OCI-LY7 (cell line): ENCODE measurements around the gene ZNF723. TPM values are rescaled to one million over a fixed set of nuclear protein-coding genes. Genes with fewer than 3 reads are reported as not detected.

ENCODE experiments used
- BruUV-seq: library from RNA; stranded (reverse); fragments of 400-500 nt; replicated peaks from 2 replicates; lab custom pipeline; 2021; lab: Mats Ljungman, UMichigan
- CTCF ChIA-PET: fragments of 300-600 bp; sonication (Branson Sonifier 250); formaldehyde crosslinking; loops from one replicate; lab custom pipeline; 2022; ENCODE audit warnings: antibody characterized with exemption; ENCODE audit not compliant: unreplicated experiment; lab: Charles Lee
- POLR2A ChIA-PET: fragments of 300-600 bp; sonication (Branson Sonifier 250); formaldehyde crosslinking; loops from one replicate; lab custom pipeline; 2022; ENCODE audit warnings: antibody characterized with exemption; lab: Charles Lee
- DNase-seq: peaks from one replicate; pipeline ENCODE4 v3.0.0-alpha.2; 2015; ENCODE audit warnings: low spot score
- H2AFZ ChIP-seq: fragments of 200-600 bp; sonication (generic), shearing (Covaris generic); 2 replicates; pipeline ENCODE4 v1.6.1; 2014; ENCODE audit warnings: mild to moderate bottlenecking, antibody characterized with exemption, low read length, moderate library complexity
- H3K27ac ChIP-seq: fragments of 200-600 bp; sonication (generic); 2 replicates; pipeline ENCODE4 v1.5.1; 2014; ENCODE audit warnings: mixed run types, low read depth, mild to moderate bottlenecking, moderate library complexity, low read length, inconsistent platforms; ENCODE audit not compliant: poor library complexity, severe bottlenecking
- H3K36me3 ChIP-seq: fragments of 200-600 bp; sonication (generic); 2 replicates; pipeline ENCODE4 v1.6.1; 2014; ENCODE audit warnings: mild to moderate bottlenecking, antibody characterized with exemption, low read length, moderate library complexity, mixed read lengths; ENCODE audit not compliant: insufficient read depth
- H3K4me1 ChIP-seq: fragments of 200-600 bp; sonication (generic); 2 replicates; pipeline ENCODE4 v1.5.1; 2014; ENCODE audit warnings: mild to moderate bottlenecking, low read length; ENCODE audit not compliant: insufficient read depth, poor library complexity, severe bottlenecking
- H3K4me2 ChIP-seq: fragments of 200-600 bp; sonication (generic); 2 replicates; pipeline ENCODE4 v1.6.1; 2014; ENCODE audit warnings: mild to moderate bottlenecking, low read length
- H3K4me3 ChIP-seq: fragments of 200-600 bp; sonication (generic); 2 replicates; pipeline ENCODE4 v1.5.1; 2014; ENCODE audit warnings: mild to moderate bottlenecking, low read depth, low read length; ENCODE audit not compliant: poor library complexity, severe bottlenecking
- H3K79me2 ChIP-seq: fragments of 200-600 bp; sonication (generic); 2 replicates; pipeline ENCODE4 v1.6.1; 2016; ENCODE audit warnings: low read depth, mild to moderate bottlenecking, low read length, moderate library complexity, mixed read lengths; ENCODE audit not compliant: insufficient read depth
- H3K9me2 ChIP-seq: fragments of 200-600 bp; sonication (generic); 2 replicates; pipeline ENCODE4 v1.6.1; 2016; ENCODE audit warnings: mild to moderate bottlenecking, low read length, mixed read lengths; ENCODE audit not compliant: insufficient read depth
- H3K9me3 ChIP-seq: fragments of 200-600 bp; sonication (generic); 2 replicates; pipeline ENCODE4 v1.6.1; 2014; ENCODE audit warnings: mild to moderate bottlenecking, mixed run types, low read length, mixed read lengths
- H4K20me1 ChIP-seq: fragments of 200-600 bp; sonication (generic); 2 replicates; pipeline ENCODE4 v1.6.1; 2014; ENCODE audit warnings: mild to moderate bottlenecking, antibody characterized with exemption, low read length, moderate library complexity, mixed read lengths; ENCODE audit not compliant: insufficient read depth
- EZH2phosphoT487 ChIP-seq: fragments of 200-600 bp; sonication (generic); IDR thresholded peaks from 2 replicates; pipeline ENCODE4 v1.6.1; 2018; ENCODE audit warnings: low read depth, borderline replicate concordance, mild to moderate bottlenecking, mixed run types, antibody characterized with exemption, low read length, moderate library complexity, mixed read lengths
- intact Hi-C: fragments of 100-400 bp; cut with micrococcal nuclease; formaldehyde crosslinking; loops from one replicate; pipeline ENCODE4 v1.10.0; 2022; ENCODE audit not compliant: unreplicated experiment
- small RNA-seq: library from RNA; depleted of rRNA; stranded (forward); fragments of <200 nt; gene quantifications from one replicate; pipeline ENCODE3, GENCODE V24; 2014
- total RNA-seq, 2 experiments: library from RNA; depleted of rRNA in 1 of 2; stranded (reverse); fragments of >200 nt in 1 of 2; shearing (Covaris generic) in 1 of 2; gene quantifications; 2 replicates each; pipeline ENCODE4 v1.2.3, GENCODE V29; 2014 to 2022
- TF ChIP-seq, protein P1 (sequence below): fragments of 200-600 bp; sonication (generic); conservative IDR thresholded peaks from 2 replicates; pipeline ENCODE4 v1.5.1; 2014; ENCODE audit warnings: mild to moderate bottlenecking, antibody characterized with exemption, low read length, moderate library complexity, mixed read lengths

The ZNF723 gene
- total RNA-seq, 2 experiments from 2014 or later, result not detected

DNA sequence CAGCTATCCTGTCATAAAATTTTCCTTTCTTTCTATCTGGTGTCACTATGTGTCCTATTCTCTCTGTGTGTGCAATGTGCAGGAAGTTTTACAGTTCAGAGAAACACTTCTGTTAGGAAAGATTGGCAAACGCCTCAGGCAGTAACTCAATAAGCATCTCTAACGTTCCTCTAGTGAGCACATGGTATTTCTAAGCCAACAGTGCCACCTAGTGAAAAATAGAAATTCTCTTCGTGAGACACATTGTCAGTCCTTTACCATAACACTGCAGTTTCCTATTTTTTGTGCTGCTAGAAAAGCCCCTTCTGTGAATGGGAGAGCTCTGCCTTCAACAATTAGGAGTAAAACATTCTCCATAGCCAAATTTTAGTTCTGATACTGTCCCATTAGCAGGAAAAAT lies 50.7 kb downstream of the ZNF723 start:
- H3K79me2 ChIP-seq, result no peaks in the 10 kb centered on the region
- DNase-seq, result peak; percentile 68
- intact Hi-C loops, result no loop called here
- TF ChIP-seq, protein P1, sequence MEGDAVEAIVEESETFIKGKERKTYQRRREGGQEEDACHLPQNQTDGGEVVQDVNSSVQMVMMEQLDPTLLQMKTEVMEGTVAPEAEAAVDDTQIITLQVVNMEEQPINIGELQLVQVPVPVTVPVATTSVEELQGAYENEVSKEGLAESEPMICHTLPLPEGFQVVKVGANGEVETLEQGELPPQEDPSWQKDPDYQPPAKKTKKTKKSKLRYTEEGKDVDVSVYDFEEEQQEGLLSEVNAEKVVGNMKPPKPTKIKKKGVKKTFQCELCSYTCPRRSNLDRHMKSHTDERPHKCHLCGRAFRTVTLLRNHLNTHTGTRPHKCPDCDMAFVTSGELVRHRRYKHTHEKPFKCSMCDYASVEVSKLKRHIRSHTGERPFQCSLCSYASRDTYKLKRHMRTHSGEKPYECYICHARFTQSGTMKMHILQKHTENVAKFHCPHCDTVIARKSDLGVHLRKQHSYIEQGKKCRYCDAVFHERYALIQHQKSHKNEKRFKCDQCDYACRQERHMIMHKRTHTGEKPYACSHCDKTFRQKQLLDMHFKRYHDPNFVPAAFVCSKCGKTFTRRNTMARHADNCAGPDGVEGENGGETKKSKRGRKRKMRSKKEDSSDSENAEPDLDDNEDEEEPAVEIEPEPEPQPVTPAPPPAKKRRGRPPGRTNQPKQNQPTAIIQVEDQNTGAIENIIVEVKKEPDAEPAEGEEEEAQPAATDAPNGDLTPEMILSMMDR, result peak; percentile 81
- TF ChIP-seq EZH2phosphoT487, result no peak
- no peaks in the 10 kb centered on the region for H3K4me1 ChIP-seq
- no peak overlapping the region for H3K27ac ChIP-seq
- no peaks in the 10 kb centered on the region for H3K9me2 ChIP-seq
- no peak overlapping the region for H2AFZ ChIP-seq
- BruUV-seq, result no TSS peak
- H4K20me1 ChIP-seq, result no peaks in the 10 kb centered on the region
- ChIA-PET POLR2A (no interaction called here), CTCF (no interaction called here)
- no peaks in the 10 kb centered on the region for H3K9me3 ChIP-seq
- no peak overlapping the region for H3K4me3 ChIP-seq
- no peak overlapping the region for H3K4me2 ChIP-seq
- H3K36me3 ChIP-seq, result no peaks in the 10 kb centered on the region

DNA sequence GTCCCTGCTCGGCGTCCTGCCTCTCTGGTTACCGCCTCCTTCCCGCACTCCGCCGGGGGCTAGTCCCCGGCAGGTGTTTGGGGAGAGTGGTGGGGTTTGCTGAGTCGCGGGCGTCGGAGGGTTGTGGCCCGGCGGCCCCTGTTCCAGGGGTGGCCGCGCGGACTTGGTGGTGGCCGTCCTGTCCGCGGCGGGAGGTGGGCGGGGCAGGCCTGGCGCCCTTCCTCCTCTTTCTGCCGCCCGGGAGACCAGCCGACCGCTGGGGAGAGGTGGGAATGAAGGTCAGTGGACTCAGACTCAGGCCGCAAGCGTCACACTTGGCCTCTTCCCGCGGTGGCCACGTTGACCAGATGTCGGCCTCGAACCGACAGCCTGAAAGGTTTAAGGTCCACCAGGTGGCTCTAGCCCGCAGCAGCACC lies 61.8 kb downstream of the ZNF723 start:
- Histone ChIP-seq H3K9me2 (no peaks in the 10 kb centered on the region), H3K9me3 (no peaks in the 10 kb centered on the region), H3K27ac (no peak overlapping the region), H3K36me3 (no peaks in the 10 kb centered on the region), H3K79me2 (no peaks in the 10 kb centered on the region), H3K4me3 (no peak overlapping the region), H4K20me1 (no peaks in the 10 kb centered on the region), H2AFZ (no peak overlapping the region), H3K4me1 (no peaks in the 10 kb centered on the region), H3K4me2 (no peak overlapping the region)
- POLR2A ChIA-PET, result interaction anchor here (0.7 kb wide), 1 partner anchor 11 kb away, joined by 5 read pairs; no protein-coding TSS in a partner anchor
- TF ChIP-seq, protein P1, result no peak
- no peak for TF ChIP-seq EZH2phosphoT487
- CTCF ChIA-PET, result no interaction called here
- BruUV-seq, result no TSS peak
- intact Hi-C loops, result no loop called here
- DNase-seq, result no peak

DNA sequence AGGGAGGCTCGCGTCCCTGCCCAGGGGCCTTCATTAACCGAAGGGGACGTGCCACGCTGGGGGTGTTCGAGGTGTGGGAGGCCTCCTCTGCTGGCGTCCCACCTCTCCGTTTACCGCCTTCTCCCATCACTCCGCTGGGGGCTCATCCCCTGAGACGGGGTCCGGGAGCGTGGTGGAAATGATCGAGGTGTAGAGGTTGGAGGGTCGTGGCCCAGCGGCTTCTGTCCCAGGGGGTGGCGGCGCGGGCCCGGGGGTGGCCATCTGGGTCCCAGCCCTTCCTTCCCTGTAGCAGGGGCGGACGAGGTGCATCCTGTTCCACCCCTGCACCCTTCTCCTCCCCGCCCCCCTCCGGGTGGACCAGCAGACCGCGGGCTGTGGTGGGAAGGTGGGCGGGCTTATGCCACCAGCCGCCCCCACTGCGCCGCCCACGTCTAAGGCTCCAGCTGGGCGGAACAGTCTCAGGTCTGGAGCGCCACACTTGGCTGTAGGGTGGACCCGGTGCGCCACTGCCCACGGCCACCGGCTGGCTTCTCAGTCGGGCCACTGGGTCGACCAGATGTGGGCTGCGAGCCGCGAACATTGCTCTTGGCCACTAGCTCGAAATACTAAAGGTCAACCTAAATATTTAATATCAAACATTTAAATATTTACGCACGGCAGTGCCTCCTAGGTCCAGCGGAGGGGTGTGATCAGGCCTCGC lies 69.5 kb downstream of the ZNF723 start:
- H3K9me2 ChIP-seq, result no peaks in the 10 kb centered on the region
- H3K4me1 ChIP-seq, result no peaks in the 10 kb centered on the region
- ChIA-PET CTCF (no interaction called here), POLR2A (no interaction called here)
- no TSS peak for BruUV-seq
- no peaks in the 10 kb centered on the region for H3K79me2 ChIP-seq
- H3K9me3 ChIP-seq, result no peaks in the 10 kb centered on the region
- no peak for TF ChIP-seq EZH2phosphoT487
- TF ChIP-seq, protein P1, result no peak
- no peak for DNase-seq
- no peak overlapping the region for H3K27ac ChIP-seq
- H3K4me2 ChIP-seq, result no peak overlapping the region
- no peaks in the 10 kb centered on the region for H3K36me3 ChIP-seq
- H4K20me1 ChIP-seq, result no peaks in the 10 kb centered on the region
- no peak overlapping the region for H3K4me3 ChIP-seq
- intact Hi-C loops, result no loop called here
- no peak overlapping the region for H2AFZ ChIP-seq

Small RNA genes lying within 50 kb of the gene (small RNA-seq; reads per million reads assigned to genes)
- not detected for gene VN1R88P

Other genes with a start within 250 kb of the ZNF723 start
- gene ZNF492, start 198.0 kb upstream of the ZNF723 start, total RNA-seq (2014; rRNA removed; shearing (Covaris generic)), result not detected in 2 replicates
- not detected in 2 replicates for gene ZNF492, start 198.0 kb upstream of the ZNF723 start, total RNA-seq (2022)
- not detected in 2 replicates for gene ZNF99, start 48.1 kb upstream of the ZNF723 start, total RNA-seq (2014; rRNA removed; shearing (Covaris generic))
- gene ZNF99, start 48.1 kb upstream of the ZNF723 start, total RNA-seq (2022), result not detected in 2 replicates
- gene ZNF728, start 170.9 kb downstream of the ZNF723 start, total RNA-seq (2014; rRNA removed; shearing (Covaris generic)), result not detected in 2 replicates
- not detected in 2 replicates for gene ZNF728, start 170.9 kb downstream of the ZNF723 start, total RNA-seq (2022)